GM12878 (cell line): ENCODE results near the gene CCDC197. TPM values are rescaled to one million over a fixed set of nuclear protein-coding genes. Genes with fewer than 3 reads are reported as not detected.

Source experiments
- ATAC-seq: fragments of 200-7000 bp; cut with Tn5 transposase; 3 replicates; pipeline ENCODE4 v1.9.1; 2020; ENCODE audit warnings: mild to moderate bottlenecking, moderate library complexity
- BruUV-seq: library from RNA; stranded (reverse); fragments of 400-500 nt; replicated peaks from 2 replicates; lab custom pipeline; 2021; lab: Mats Ljungman, UMichigan
- CTCF ChIA-PET: fragments of 300-600 bp; sonication (Branson Sonifier 250); formaldehyde crosslinking; extraction: SDS; loops from one replicate; lab custom pipeline; 2021; ENCODE audit warnings: inconsistent platforms; lab: Yijun Ruan, JAX
- POLR2A ChIA-PET: fragments of 350-600 bp; formaldehyde crosslinking; extraction: SDS; loops from one replicate; lab custom pipeline; 2021; ENCODE audit warnings: inconsistent platforms; lab: Charles Lee
- RAD21 ChIA-PET: fragments of 300-600 bp; sonication (Branson Sonifier 250); formaldehyde crosslinking; loops from one replicate; lab custom pipeline; 2023; ENCODE audit warnings: antibody characterized with exemption; ENCODE audit not compliant: unreplicated experiment; lab: Charles Lee
- SMC1A ChIA-PET: fragments of 300-600 bp; sonication (Branson Sonifier 250); formaldehyde crosslinking; loops from one replicate; lab custom pipeline; 2023; ENCODE audit not compliant: unreplicated experiment, uncharacterized antibody; lab: Charles Lee
- DNase-seq: peaks from one replicate; pipeline ENCODE4 v3.0.0-alpha.2; 2011; ENCODE audit warnings: low read depth, low spot score
- FAIRE-seq: peaks from 3 replicates; lab custom pipeline; 2011; peaks lifted over from hg19 to GRCh38; lab: Jason Lieb, UNC
- H2AFZ ChIP-seq: 2 replicates; pipeline ENCODE4 v1.6.0; 2011; ENCODE audit warnings: low read depth, low read length, control low read depth; ENCODE audit not compliant: control insufficient read depth
- H3K27ac ChIP-seq: 2 replicates; pipeline ENCODE4 v1.5.1; 2011; ENCODE audit warnings: control low read depth; ENCODE audit not compliant: control insufficient read depth, insufficient read depth
- H3K27me3 ChIP-seq, 2 experiments: replicated peaks in 1 of 2; 2 replicates each; pipeline versions ENCODE4 v1.6.0 to v1.6.1; 2011; ENCODE audit warnings: low read length in 1 of 2; ENCODE audit not compliant: control insufficient read depth in 2 of 2, insufficient read depth in 2 of 2
- H3K36me3 ChIP-seq, 2 experiments: 2 replicates each; pipeline ENCODE4 v1.5.1; 2011; ENCODE audit warnings: low read length in 1 of 2; ENCODE audit not compliant: control insufficient read depth in 2 of 2, insufficient read depth in 2 of 2
- H3K4me1 ChIP-seq: 2 replicates; pipeline ENCODE4 v1.6.1; 2011; ENCODE audit warnings: mild to moderate bottlenecking, low read length, moderate library complexity, mixed read lengths; ENCODE audit not compliant: control insufficient read depth, insufficient read depth
- H3K4me2 ChIP-seq: 2 replicates; pipeline ENCODE4 v1.6.0; 2011; ENCODE audit warnings: control low read depth; ENCODE audit not compliant: control insufficient read depth, insufficient read depth
- H3K4me3 ChIP-seq: fragments of 200-600 bp; sonication (generic); 2 replicates; pipeline ENCODE4 v1.5.1; 2016
- H3K79me2 ChIP-seq: 2 replicates; pipeline ENCODE4 v1.6.0; 2011; ENCODE audit warnings: low read length; ENCODE audit not compliant: control insufficient read depth, insufficient read depth
- H3K9ac ChIP-seq: 2 replicates; pipeline ENCODE4 v1.8.0; 2011; ENCODE audit warnings: low read length, control low read depth, mixed read lengths; ENCODE audit not compliant: control insufficient read depth, insufficient read depth
- H3K9me3 ChIP-seq: replicated peaks from 3 replicates; pipeline ENCODE4 v1.5.1; 2011; ENCODE audit warnings: mild to moderate bottlenecking, low read length; ENCODE audit not compliant: control insufficient read depth, insufficient read depth
- H4K20me1 ChIP-seq: 2 replicates; pipeline ENCODE4 v1.6.0; 2011; ENCODE audit not compliant: control insufficient read depth, insufficient read depth
- FOXK2 ChIP-seq: fragments of 450-650 bp; IDR thresholded peaks from 2 replicates; pipeline ENCODE4 v1.6.1; 2017; ENCODE audit warnings: mild to moderate bottlenecking, moderate library complexity
- IKZF2 ChIP-seq, 2 experiments: fragments of 450-650 bp; IDR thresholded peaks; 2 replicates each; pipeline ENCODE4 v1.6.1; 2017; ENCODE audit warnings: mild to moderate bottlenecking in 2 of 2, moderate library complexity in 2 of 2
- KDM1A ChIP-seq: fragments of 200-600 bp; sonication (generic); IDR thresholded peaks from 2 replicates; pipeline ENCODE4 v1.6.1; 2016; ENCODE audit warnings: borderline replicate concordance
- SRF ChIP-seq, 2 experiments: IDR thresholded peaks; 2 replicates each; pipeline ENCODE4 v1.6.1; 2011; ENCODE audit warnings: low read depth in 2 of 2, low read length in 2 of 2, mild to moderate bottlenecking in 1 of 2, moderate library complexity in 1 of 2
- WGBS: methylation state at CpG from one replicate; pipeline ENCODE4 v1.1.6; 2016; ENCODE audit warnings: low lambda C conversion rate; ENCODE audit not compliant: insufficient replicate concordance, insufficient coverage; ENCODE audit errors: missing lambda C conversion rate; 5-methylcytosine and 5-hydroxymethylcytosine counted together
- in situ Hi-C: fragments of 300-500 bp; cut with MboI; formaldehyde crosslinking; loops from 9 replicates; pipeline ENCODE4 v1.14.3; 2018; ENCODE audit warnings: mixed read lengths
- intact Hi-C: fragments of 100-400 bp; cut with micrococcal nuclease; formaldehyde crosslinking; loops from one replicate; pipeline ENCODE4 v1.14.2; 2022; ENCODE audit not compliant: unreplicated experiment
- polyA plus RNA-seq, 11 experiments: library from polyadenylated mRNA; depleted of rRNA in 4 of 11; unstranded in 6 of 11; stranded (reverse) in 5 of 11; fragments of >200 nt; fragmentation: Nextera tagmentation in 4 of 11; fragmentation: Illumina TruSeq in 1 of 11; extraction: Ambion mirVana in 4 of 11; extraction: Trizol in 1 of 11; gene quantifications; 1 replicate in 1 of 11; 2 replicates in 10 of 11; pipeline versions ENCODE4 v1.2.1 to v1.2.3, GENCODE V29; 2011 to 2016; ENCODE audit warnings: inconsistent platforms in 2 of 11, missing spikeins in 2 of 11, low read depth in 1 of 11
- total RNA-seq, 4 experiments: library from RNA; depleted of rRNA in 3 of 4; stranded (reverse); fragments of >200 nt in 3 of 4; fragmentation: Illumina TruSeq in 1 of 4; extraction: Trizol in 1 of 4; gene quantifications; 2 replicates each; pipeline versions ENCODE4 v1.2.1 to v1.2.3, GENCODE V29; 2013 to 2021
- TF ChIP-seq, protein P1 (sequence below): IDR thresholded peaks from 2 replicates; pipeline ENCODE4 v1.6.1; 2012; ENCODE audit warnings: improper control_type of control experiment, low read depth, low read length; ENCODE audit not compliant: insufficient replicate concordance
- TF ChIP-seq, protein P2 (sequence below): IDR thresholded peaks from 2 replicates; pipeline ENCODE4 v1.6.1; 2011; ENCODE audit warnings: low read depth, mild to moderate bottlenecking, low read length, moderate library complexity, borderline replicate concordance; ENCODE audit errors: extremely low read depth

CCDC197 gene
- total and polyA plus RNA-seq, 10 of the 15 experiments (the other 5 are each of a cell fraction or from before 2014, with no cell fraction given) = 0.12 TPM; not detected in 9

DNA sequence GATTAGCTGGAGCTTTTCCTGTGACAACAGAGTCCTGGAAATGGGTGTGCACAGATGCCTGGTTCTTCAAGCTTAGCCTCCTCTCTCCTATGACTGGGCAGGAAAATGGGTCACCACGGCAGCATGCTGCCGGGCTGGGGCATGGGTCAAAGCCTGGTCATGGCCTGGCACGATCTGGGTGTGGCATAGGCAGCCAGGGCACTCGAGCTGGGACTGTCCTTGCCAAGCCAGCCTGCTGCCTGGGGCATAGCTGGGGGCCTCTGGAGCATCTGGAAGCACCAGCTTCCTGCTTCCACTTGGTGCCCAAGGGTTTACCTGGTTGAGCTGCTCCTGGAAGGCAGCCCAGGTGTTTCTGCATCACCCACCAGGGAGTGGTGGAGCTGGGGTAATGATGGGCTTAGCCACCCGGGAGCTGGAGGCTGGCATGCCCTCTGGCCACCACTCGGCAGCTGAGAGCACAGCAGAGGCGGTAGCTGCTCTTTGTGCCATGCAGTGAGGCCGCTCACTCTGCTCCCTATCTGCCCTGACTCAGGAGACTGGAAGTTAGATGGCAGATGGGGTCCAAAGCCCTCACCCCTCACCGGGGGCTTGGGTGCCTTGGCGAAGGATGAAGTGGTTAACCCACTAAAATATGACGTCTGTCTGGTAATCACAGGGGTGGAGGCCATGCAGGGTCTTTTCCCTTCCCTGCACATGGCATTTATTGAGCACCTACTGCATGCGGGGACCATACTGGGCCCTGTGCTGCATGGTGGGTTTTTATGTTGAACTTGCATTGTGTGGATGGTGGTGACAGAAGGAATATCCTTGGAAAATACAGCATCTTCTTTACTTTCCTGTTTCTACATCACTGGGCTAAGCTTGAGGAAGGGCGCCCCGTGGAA lies 30.7 kb downstream of the CCDC197 start:
- CTCF ChIA-PET = interaction anchor here (0.8 to 6.8 kb wide), 9 partner anchors 8 to 109 kb away, joined by 3 to 27 read pairs (median 4); no protein-coding TSS in a partner anchor
- Histone ChIP-seq H3K27me3 (no peaks in the 10 kb centered on the region), H3K9ac (no peak overlapping the region)
- in situ Hi-C loops = no loop called here
- WGBS = 44% methylated on average over 14 of the region's 14 CpGs
- BruUV-seq = no TSS peak
- TF ChIP-seq FOXK2 = no peak
- TF ChIP-seq KDM1A = no peak
- no peak for TF ChIP-seq SRF (IDR thresholded peaks at IDR 0.05; ENCODE audit: low read depth in 2 of 2, low read length in 2 of 2)
- TF ChIP-seq, all 136 proteins: peak for 0
- no peak overlapping the region for H3K27ac ChIP-seq
- FAIRE-seq (no peak), DNase-seq (no peak), ATAC-seq (no peak)
- ChIA-PET POLR2A (interaction anchor here (1.2 kb wide), 1 partner anchor 18 kb away, joined by 3 read pairs; no protein-coding TSS in a partner anchor), SMC1A (interaction anchor here (1.1 to 2.4 kb wide), 3 partner anchors 18 to 88 kb away, joined by 3 to 7 read pairs (median 4); no protein-coding TSS in a partner anchor), RAD21 (interaction anchor here (1.0 to 2.2 kb wide), 4 partner anchors 9 to 152 kb away, joined by 3 to 7 read pairs (median 4); partner anchors contain the start of genes DDX24 and IFI27L1)
- intact Hi-C loops = no loop called here
- no peaks in the 10 kb centered on the region for H3K79me2 ChIP-seq
- no peak overlapping the region for H3K4me2 ChIP-seq
- H3K36me3 ChIP-seq = no peaks in the 10 kb centered on the region
- no peaks in the 10 kb centered on the region for H3K9me3 ChIP-seq
- no peak overlapping the region for H3K4me3 ChIP-seq
- no peaks in the 10 kb centered on the region for H4K20me1 ChIP-seq
- no peak overlapping the region for H2AFZ ChIP-seq
- no peaks in the 10 kb centered on the region; the same call in 1 of the 2 replicates for H3K4me1 ChIP-seq

DNA sequence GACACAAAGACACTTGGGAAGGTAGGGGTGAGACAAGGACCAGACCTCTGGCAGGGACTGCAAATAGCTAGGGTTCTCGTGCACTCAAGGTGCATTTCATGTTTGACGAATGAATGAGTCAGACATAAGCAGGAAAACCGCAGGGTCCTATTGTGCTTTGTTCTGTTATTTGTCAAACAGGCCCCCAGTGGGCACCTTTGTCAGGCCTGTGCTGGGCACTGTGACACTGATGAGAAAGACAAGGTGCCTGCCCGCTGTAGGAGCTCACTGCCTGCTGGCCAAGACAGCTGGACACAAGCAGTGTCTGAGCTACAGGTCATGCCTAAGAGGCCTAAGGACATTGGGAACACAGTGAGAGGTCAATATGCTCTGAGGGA lies 31.3 kb downstream of the CCDC197 start:
- Histone ChIP-seq H4K20me1 (no peaks in the 10 kb centered on the region), H3K27me3 (no peaks in the 10 kb centered on the region), H2AFZ (no peak overlapping the region), H3K36me3 (no peaks in the 10 kb centered on the region), H3K9ac (no peak overlapping the region), H3K9me3 (no peaks in the 10 kb centered on the region), H3K79me2 (no peaks in the 10 kb centered on the region), H3K4me1 (no peaks in the 10 kb centered on the region), H3K4me2 (no peak overlapping the region), H3K4me3 (no peak overlapping the region), H3K27ac (no peak overlapping the region)
- intact Hi-C loops (no loop called here), in situ Hi-C loops (no loop called here)
- FAIRE-seq (no peak), DNase-seq (no peak), ATAC-seq (peak; percentile 16)
- CTCF ChIA-PET = interaction anchor here (1.0 to 2.8 kb wide), 5 partner anchors 13 to 108 kb away, joined by 3 to 9 read pairs (median 4); no protein-coding TSS in a partner anchor
- RAD21 ChIA-PET = interaction anchor here (0.6 to 2.2 kb wide), 4 partner anchors 8 to 108 kb away, joined by 3 to 7 read pairs (median 4); partner anchors contain the start of genes DDX24 and IFI27L1
- POLR2A ChIA-PET = interaction anchor here (1.2 kb wide), 1 partner anchor 19 kb away, joined by 3 read pairs; no protein-coding TSS in a partner anchor
- 28% methylated on average over 4 of the region's 4 CpGs for WGBS
- SMC1A ChIA-PET = interaction anchor here (1.3 to 2.4 kb wide), 3 partner anchors 11 to 27 kb away, joined by 4 to 7 read pairs (median 5); no protein-coding TSS in a partner anchor
- no TSS peak for BruUV-seq
- TF ChIP-seq IKZF2 (IDR thresholded peaks at IDR 0.05) = no peak
- TF ChIP-seq, protein P1, sequence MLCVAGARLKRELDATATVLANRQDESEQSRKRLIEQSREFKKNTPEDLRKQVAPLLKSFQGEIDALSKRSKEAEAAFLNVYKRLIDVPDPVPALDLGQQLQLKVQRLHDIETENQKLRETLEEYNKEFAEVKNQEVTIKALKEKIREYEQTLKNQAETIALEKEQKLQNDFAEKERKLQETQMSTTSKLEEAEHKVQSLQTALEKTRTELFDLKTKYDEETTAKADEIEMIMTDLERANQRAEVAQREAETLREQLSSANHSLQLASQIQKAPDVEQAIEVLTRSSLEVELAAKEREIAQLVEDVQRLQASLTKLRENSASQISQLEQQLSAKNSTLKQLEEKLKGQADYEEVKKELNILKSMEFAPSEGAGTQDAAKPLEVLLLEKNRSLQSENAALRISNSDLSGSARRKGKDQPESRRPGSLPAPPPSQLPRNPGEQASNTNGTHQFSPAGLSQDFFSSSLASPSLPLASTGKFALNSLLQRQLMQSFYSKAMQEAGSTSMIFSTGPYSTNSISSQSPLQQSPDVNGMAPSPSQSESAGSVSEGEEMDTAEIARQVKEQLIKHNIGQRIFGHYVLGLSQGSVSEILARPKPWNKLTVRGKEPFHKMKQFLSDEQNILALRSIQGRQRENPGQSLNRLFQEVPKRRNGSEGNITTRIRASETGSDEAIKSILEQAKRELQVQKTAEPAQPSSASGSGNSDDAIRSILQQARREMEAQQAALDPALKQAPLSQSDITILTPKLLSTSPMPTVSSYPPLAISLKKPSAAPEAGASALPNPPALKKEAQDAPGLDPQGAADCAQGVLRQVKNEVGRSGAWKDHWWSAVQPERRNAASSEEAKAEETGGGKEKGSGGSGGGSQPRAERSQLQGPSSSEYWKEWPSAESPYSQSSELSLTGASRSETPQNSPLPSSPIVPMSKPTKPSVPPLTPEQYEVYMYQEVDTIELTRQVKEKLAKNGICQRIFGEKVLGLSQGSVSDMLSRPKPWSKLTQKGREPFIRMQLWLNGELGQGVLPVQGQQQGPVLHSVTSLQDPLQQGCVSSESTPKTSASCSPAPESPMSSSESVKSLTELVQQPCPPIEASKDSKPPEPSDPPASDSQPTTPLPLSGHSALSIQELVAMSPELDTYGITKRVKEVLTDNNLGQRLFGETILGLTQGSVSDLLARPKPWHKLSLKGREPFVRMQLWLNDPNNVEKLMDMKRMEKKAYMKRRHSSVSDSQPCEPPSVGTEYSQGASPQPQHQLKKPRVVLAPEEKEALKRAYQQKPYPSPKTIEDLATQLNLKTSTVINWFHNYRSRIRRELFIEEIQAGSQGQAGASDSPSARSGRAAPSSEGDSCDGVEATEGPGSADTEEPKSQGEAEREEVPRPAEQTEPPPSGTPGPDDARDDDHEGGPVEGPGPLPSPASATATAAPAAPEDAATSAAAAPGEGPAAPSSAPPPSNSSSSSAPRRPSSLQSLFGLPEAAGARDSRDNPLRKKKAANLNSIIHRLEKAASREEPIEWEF = no peak
- TF ChIP-seq, protein P2, sequence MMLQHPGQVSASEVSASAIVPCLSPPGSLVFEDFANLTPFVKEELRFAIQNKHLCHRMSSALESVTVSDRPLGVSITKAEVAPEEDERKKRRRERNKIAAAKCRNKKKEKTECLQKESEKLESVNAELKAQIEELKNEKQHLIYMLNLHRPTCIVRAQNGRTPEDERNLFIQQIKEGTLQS = no peak
